Measurements from ENCODE around the gene GMDS. TPM values are rescaled to one million over a fixed set of nuclear protein-coding genes. Genes with fewer than 3 reads are reported as not detected.
A peak's percentile ranks its signal among the peaks of the same experiment; 100 is the strongest.

Gene GMDS
- total RNA-seq, 2 donors from 2014 or later = 19.6 to 36.3 TPM

- Mint-ChIP-seq H3K27ac (no peak overlapping the region), H3K9me3 (no peaks in the 10 kb centered on the region), H3K27me3 (no peaks in the 10 kb centered on the region), H3K36me3 (ENCODE audit: low read depth) (no peaks in the 10 kb centered on the region), H3K4me1 (no peaks in the 10 kb centered on the region), H3K4me3 (no peak overlapping the region)
- no peak for ATAC-seq (replicated peaks)
Observed at GRCh38 chr6:1884313-1884712, 361.1 kb downstream of the GMDS start.

DNA sequence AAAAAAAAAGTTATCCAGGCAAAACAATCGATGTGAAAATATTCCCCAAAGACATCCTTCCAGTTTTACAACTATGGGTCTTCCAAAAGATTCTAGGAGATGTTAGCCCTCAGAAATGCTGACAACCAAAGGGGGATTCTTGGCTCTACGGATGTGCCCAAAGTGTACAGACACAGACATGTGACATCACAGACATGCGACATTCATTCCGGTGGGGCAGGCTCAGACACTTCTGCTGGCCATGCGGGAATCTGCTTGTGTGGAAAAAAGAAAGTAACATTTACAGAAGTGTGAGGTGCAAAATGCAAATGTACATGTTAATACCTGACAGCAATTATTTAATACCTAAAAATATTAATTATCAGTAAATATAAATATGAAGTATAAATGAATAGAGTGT, 367.1 kb downstream of the GMDS start:
- no peaks in the 10 kb centered on the region for H3K4me1 Mint-ChIP-seq
- H3K27ac Mint-ChIP-seq = no peak overlapping the region

DNA sequence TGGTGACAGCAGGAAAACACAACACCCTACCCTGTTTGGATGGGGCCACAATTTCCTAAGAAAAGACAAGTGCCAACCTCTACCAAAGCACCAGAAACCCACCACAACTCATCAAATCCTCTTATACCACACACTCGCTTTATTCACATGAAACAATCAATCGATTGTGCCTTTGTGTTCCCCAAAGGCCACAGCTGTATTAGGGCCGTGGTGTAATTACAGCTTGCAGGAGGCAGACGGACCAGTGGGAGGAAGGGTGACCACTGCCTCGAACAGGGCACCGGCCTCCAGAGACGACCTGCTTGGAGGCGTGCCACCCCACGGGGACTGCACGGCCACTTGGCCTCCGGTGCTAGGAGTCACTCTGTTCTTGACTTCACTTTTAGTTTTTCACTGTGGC, 371.6 kb downstream of the GMDS start:
- H3K27me3 Mint-ChIP-seq = no peaks in the 10 kb centered on the region
- no peak for ATAC-seq (replicated peaks)
- no peaks in the 10 kb centered on the region for H3K4me1 Mint-ChIP-seq
- no peaks in the 10 kb centered on the region for H3K9me3 Mint-ChIP-seq
- no peaks in the 10 kb centered on the region for H3K36me3 Mint-ChIP-seq (ENCODE audit: low read depth)
- no peak overlapping the region for H3K27ac Mint-ChIP-seq
- H3K4me3 Mint-ChIP-seq = no peak overlapping the region

More for the DNA sequence above, 367.1 kb downstream of the GMDS start:
- Mint-ChIP-seq H3K36me3 (ENCODE audit: low read depth) (no peaks in the 10 kb centered on the region), H3K27me3 (no peaks in the 10 kb centered on the region), H3K4me3 (no peak overlapping the region), H3K9me3 (no peaks in the 10 kb centered on the region)
- ATAC-seq (replicated peaks) = no peak

- no peaks in the 10 kb centered on the region for H3K9me3 Mint-ChIP-seq
- no peaks in the 10 kb centered on the region for H3K36me3 Mint-ChIP-seq (ENCODE audit: low read depth)
- H3K27me3 Mint-ChIP-seq = no peaks in the 10 kb centered on the region
- H3K27ac Mint-ChIP-seq = no peak overlapping the region
- H3K4me3 Mint-ChIP-seq = no peak overlapping the region
- H3K4me1 Mint-ChIP-seq = no peaks in the 10 kb centered on the region
- ATAC-seq (replicated peaks) = no peak
Observed at GRCh38 chr6:1872649-1873131, 372.7 kb downstream of the GMDS start.

DNA sequence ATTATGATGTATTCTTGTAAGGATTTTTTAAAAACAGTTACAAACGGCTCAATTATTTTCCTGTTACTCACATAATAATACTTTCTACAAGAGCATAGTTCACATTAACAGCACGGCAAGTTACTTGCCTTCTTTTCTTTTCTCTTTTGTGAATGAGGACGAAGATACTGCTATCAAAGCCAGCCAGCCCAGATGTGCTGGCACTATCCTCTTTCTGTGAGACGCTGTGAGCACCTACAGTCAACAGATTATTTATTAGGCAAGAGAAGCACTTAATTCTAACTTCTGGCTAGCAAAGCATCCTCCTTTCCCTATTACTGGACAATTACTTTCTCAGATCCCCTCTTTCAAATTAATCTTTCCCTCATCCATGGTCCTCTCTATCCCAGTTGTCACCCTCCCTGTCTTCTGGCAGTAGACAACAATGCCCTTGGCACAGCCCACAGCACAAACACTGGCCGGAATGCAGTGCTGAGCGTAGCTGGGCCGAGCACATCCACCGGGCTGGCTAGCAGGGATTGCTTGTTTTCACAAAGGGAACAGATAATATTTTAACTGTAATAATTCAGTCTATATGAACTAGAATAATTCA, 373.6 kb downstream of the GMDS start:
- Mint-ChIP-seq H3K27ac (no peak overlapping the region), H3K4me3 (no peak overlapping the region), H3K9me3 (no peaks in the 10 kb centered on the region), H3K36me3 (ENCODE audit: low read depth) (no peaks in the 10 kb centered on the region), H3K27me3 (no peaks in the 10 kb centered on the region), H3K4me1 (no peaks in the 10 kb centered on the region)
- no peak for ATAC-seq (replicated peaks)

- no peaks in the 10 kb centered on the region for H3K9me3 Mint-ChIP-seq
- no peaks in the 10 kb centered on the region for H3K36me3 Mint-ChIP-seq (ENCODE audit: low read depth)
- no peaks in the 10 kb centered on the region for H3K27me3 Mint-ChIP-seq
- H3K4me1 Mint-ChIP-seq = no peaks in the 10 kb centered on the region
- ATAC-seq (replicated peaks) = no peak
- no peak overlapping the region for H3K4me3 Mint-ChIP-seq
- H3K27ac Mint-ChIP-seq = no peak overlapping the region
Observed at GRCh38 chr6:1870932-1871331, 374.5 kb downstream of the GMDS start.

DNA sequence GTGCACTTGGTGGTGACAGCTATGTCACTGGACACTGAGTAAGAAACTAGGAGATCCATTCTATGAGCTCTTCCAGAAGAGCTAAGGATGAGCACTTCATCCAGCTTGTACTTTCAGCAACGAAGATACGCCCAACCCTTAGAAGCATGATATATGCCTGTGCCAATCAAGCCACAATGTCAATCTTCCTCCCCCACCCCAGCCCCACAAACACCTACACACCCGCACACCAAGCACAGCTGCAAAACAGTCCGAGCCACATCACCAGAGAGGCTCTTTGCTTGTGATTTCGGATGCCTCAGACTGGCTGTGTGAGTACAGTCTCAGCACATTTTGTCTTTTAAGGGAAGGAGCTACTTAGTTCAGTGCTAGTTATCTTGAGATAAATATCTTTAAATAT, 375.2 kb downstream of the GMDS start:
- Mint-ChIP-seq H3K9me3 (no peaks in the 10 kb centered on the region), H3K27me3 (no peaks in the 10 kb centered on the region), H3K4me3 (no peak overlapping the region), H3K4me1 (no peaks in the 10 kb centered on the region), H3K36me3 (ENCODE audit: low read depth) (no peaks in the 10 kb centered on the region), H3K27ac (no peak overlapping the region)
- no peak for ATAC-seq (replicated peaks)

GRCh38 chr6:1869769-1870168, 375.6 kb downstream of the GMDS start:
- Mint-ChIP-seq H3K36me3 (ENCODE audit: low read depth) (no peaks in the 10 kb centered on the region), H3K4me1 (no peaks in the 10 kb centered on the region), H3K9me3 (no peaks in the 10 kb centered on the region), H3K27ac (no peak overlapping the region), H3K27me3 (no peaks in the 10 kb centered on the region), H3K4me3 (no peak overlapping the region)
- no peak for ATAC-seq (replicated peaks)

GRCh38 chr6:1869308-1869707, 376.1 kb downstream of the GMDS start:
- H3K4me1 Mint-ChIP-seq = no peaks in the 10 kb centered on the region
- no peaks in the 10 kb centered on the region for H3K9me3 Mint-ChIP-seq
- no peak overlapping the region for H3K27ac Mint-ChIP-seq
- H3K36me3 Mint-ChIP-seq (ENCODE audit: low read depth) = no peaks in the 10 kb centered on the region
- H3K27me3 Mint-ChIP-seq = no peaks in the 10 kb centered on the region
- no peak for ATAC-seq (replicated peaks)
- no peak overlapping the region for H3K4me3 Mint-ChIP-seq

DNA sequence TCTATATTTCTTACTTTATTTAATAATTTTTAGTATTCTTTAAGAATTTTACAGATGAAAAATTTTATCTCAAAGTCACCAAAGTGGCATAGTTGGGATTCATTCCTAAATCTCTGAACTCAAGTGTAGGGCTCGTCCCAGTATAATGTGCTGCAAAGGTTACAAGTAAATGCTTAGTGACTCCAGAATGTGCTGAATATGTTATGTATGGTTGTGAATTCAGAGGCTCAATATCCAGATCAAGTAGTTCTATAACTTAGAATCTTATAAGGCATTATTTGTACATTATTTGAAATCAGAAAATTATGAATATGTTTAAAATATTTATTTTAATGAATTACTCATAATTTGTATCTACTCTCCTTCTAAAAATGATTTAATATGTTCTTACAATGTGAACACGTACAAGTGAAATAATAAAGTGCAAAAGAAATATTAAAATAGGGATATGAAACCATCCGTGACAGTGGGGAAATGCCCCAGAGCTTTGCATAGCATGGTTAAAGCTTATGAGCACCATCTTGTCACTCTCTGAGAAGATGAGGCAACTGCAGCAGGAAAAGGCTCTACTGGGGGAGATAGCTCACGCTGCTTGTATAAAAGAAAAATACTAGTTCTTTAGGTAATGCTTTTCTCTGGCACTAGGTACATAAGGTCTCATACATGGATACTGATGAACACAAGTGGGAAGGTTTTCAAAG, 376.7 kb downstream of the GMDS start:
- Mint-ChIP-seq H3K9me3 (no peaks in the 10 kb centered on the region), H3K4me1 (no peaks in the 10 kb centered on the region), H3K36me3 (ENCODE audit: low read depth) (no peaks in the 10 kb centered on the region), H3K4me3 (no peak overlapping the region), H3K27ac (no peak overlapping the region), H3K27me3 (no peaks in the 10 kb centered on the region)
- ATAC-seq (replicated peaks) = no peak

- no peak for ATAC-seq (replicated peaks)
- no peaks in the 10 kb centered on the region for H3K9me3 Mint-ChIP-seq
- H3K4me1 Mint-ChIP-seq = no peaks in the 10 kb centered on the region
- H3K4me3 Mint-ChIP-seq = no peak overlapping the region
- H3K27me3 Mint-ChIP-seq = no peaks in the 10 kb centered on the region
- H3K36me3 Mint-ChIP-seq (ENCODE audit: low read depth) = no peaks in the 10 kb centered on the region
- H3K27ac Mint-ChIP-seq = no peak overlapping the region
Observed at GRCh38 chr6:1867197-1867596, 378.2 kb downstream of the GMDS start.

DNA sequence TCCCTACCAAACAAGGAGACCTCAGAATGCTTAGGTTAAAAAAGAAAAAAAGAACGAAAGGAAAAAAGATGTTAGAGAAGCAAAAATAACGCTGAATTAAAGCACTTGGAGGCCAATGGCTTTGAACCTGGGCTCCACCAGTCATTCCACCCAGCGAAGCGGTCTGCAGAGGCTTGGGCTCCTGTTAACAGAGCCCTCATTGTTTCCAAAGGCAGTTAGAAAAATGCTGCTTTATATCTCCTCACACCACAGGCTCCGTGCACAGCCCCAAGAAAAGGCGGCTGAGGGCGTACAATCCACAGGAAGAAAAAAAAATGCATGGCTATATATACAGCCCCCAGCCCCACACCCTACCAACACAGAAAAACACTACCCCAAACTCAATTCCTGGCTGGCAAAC, 379.8 kb downstream of the GMDS start:
- no peak for ATAC-seq (replicated peaks)
- no peak overlapping the region for H3K4me3 Mint-ChIP-seq
- no peaks in the 10 kb centered on the region for H3K36me3 Mint-ChIP-seq (ENCODE audit: low read depth)
- no peak overlapping the region for H3K27ac Mint-ChIP-seq
- no peaks in the 10 kb centered on the region for H3K9me3 Mint-ChIP-seq
- H3K4me1 Mint-ChIP-seq = no peaks in the 10 kb centered on the region
- H3K27me3 Mint-ChIP-seq = no peaks in the 10 kb centered on the region

DNA sequence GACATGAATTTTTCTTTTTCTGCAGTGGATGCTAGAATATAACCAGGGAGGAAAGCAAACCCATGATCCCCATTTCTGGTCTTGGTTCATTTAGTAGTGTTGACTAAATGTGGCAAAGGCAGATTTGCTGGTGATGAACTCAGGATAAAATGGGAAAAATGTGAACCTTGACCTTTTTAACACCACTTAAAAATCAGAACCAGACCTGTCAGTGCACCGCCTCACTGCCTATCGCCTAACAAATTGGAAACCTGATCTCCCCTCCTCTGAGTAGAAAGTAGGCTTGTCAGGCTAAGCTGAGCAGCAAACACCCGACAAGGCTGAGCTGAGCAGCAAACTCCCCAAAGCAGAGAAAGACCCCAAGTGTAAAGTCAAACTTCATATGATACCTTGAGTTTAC, 380.9 kb downstream of the GMDS start:
- no peak overlapping the region for H3K4me3 Mint-ChIP-seq
- no peaks in the 10 kb centered on the region for H3K4me1 Mint-ChIP-seq
- no peak overlapping the region for H3K27ac Mint-ChIP-seq
- H3K27me3 Mint-ChIP-seq = no peaks in the 10 kb centered on the region
- H3K9me3 Mint-ChIP-seq = no peaks in the 10 kb centered on the region
- no peak for ATAC-seq (replicated peaks)
- H3K36me3 Mint-ChIP-seq (ENCODE audit: low read depth) = no peaks in the 10 kb centered on the region

- H3K4me1 Mint-ChIP-seq = no peaks in the 10 kb centered on the region
Observed at GRCh38 chr6:1862411-1862810, 383.0 kb downstream of the GMDS start.

DNA sequence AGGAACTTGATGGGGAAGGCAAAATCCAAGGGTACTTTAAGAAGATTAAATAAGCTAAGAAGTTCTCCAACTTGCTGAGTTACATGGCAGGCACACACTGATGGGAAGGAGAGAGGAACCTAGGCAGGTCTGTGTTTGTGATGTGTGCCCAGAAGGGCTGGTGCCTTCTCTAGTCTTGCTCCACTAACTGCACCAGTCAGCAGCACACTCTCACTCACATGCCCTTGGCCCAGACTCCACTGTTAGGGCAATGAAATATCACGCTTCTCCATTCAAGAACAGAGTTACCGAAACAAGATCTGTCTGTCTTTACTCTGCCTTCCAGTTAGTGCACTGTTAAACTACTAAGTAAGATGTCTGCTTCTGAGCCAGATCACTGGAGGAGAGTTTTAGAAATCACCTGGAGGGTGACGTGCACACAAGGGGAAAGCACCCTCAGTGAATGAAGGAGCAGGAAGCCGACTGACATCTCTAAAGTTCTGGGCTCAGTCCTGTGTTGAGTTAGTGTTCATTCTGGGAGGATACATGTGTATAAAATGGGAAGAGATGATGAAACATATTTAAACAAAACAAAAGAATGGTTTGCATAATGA, 384.6 kb downstream of the GMDS start:
- H3K27ac Mint-ChIP-seq = peak overlapping the region; percentile 13
- no peaks in the 10 kb centered on the region for H3K9me3 Mint-ChIP-seq
- no peak for ATAC-seq (replicated peaks)
- H3K27me3 Mint-ChIP-seq = no peaks in the 10 kb centered on the region
- no peak overlapping the region for H3K4me3 Mint-ChIP-seq
- H3K4me1 Mint-ChIP-seq = no peaks in the 10 kb centered on the region
- H3K36me3 Mint-ChIP-seq (ENCODE audit: low read depth) = no peaks in the 10 kb centered on the region

More at GRCh38 chr6:1862411-1862810, 383.0 kb downstream of the GMDS start:
- no peak overlapping the region for H3K27ac Mint-ChIP-seq
- no peaks in the 10 kb centered on the region for H3K9me3 Mint-ChIP-seq
- no peaks in the 10 kb centered on the region for H3K27me3 Mint-ChIP-seq
- H3K36me3 Mint-ChIP-seq (ENCODE audit: low read depth) = no peaks in the 10 kb centered on the region
- no peak for ATAC-seq (replicated peaks)
- H3K4me3 Mint-ChIP-seq = no peak overlapping the region
